ENCODE results near the gene NDUFS4.

DNA sequence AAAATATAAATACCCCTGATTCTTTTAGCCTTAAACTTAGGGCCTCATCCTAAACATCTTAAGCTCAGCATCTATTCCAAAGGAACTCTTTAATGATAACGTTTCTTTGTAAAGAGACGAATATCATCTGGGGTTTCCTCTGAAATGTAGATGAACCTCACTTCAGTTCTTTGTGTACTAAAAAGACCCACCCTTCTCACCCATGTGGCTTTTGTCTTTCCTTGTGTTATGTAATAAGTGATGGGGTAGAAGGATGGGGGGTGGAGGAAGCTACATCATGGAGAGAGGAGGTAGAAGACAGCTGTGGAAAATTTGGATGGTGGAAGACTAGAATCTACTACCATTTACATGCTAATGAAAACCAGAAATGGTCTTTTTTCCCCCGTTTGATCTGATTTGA, 111.0 kb downstream of the NDUFS4 start:
- no peak for TF ChIP-seq EZH2phosphoT487 (IDR thresholded peaks at IDR 0.05; ENCODE audit: insufficient read depth, low read depth)
- TF ChIP-seq EZH2 (IDR thresholded peaks at IDR 0.05; ENCODE audit: insufficient read depth, poor library complexity, severe bottlenecking) = no peak
